HG02938 (cell line): ENCODE results near the gene PHKG2.
"Not testable (repeated sequence)": the region's sequence is repeated elsewhere in the genome, so short reads cannot be mapped to it uniquely, and the experiment has no call there.

ENCODE experiments used
- ATAC-seq: cut with Tn5 transposase; IDR thresholded peaks from one replicate; pipeline ENCODE4 v1.9.1; 2021; ENCODE audit warnings: mild to moderate bottlenecking, moderate library complexity; ENCODE audit not compliant: unreplicated experiment

PHKG2 gene

GRCh38 chr16:30747799-30748633 is at the start of gene PHKG2:
TSS of gene PHKG2 (plus strand) at chr16:30748425. CDS start at chr16:30748821, 396 bp downstream.
- ATAC-seq, result peak; percentile 96

DNA sequence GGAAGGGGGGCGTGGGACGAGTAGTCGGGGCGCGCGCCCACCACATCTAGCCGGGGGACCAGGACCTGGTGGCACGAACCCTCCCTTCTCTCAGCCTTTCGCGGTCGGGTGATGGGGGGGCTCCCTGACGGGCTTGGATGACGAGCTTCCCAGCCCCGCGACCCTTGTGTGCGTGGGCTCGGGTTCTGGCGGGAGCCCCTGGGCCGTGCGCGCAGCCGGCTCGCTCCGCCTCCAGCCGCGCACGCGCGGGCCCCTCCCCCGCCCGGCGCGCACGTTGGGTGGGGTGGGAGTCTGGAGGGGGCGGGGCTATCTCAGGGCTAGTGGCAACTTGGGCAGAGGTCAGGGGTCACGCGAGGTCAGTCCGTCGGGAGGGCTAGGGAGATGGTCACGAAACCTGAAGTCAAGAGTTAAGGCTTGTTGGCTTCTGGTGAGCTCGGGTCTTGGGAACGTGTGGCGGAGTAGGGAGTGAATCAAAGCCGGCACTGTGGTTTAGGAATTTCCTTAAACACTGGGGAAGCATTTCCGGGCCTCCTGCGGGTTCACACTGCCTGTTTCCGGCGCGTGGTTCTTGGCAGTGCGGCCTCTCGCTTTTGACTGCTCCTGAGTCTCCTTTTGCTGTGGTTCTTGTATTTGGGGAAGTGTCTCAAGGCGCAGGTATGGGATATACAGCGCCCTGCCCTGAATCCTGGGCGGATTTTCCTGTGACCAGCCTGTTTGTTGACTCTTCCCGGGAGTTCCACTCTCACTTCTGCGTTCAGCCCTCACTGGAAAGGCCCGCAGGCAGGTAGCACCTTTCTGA is 49.2 kb upstream of the PHKG2 start, which contains the start of gene SRCAP:
Gene SRCAP, plus strand, starts transcription at position 356 of the 799 bp plus-strand sequence. CDS start 1,654 bp downstream, outside the sequence.
- peak; percentile 11 for ATAC-seq

DNA sequence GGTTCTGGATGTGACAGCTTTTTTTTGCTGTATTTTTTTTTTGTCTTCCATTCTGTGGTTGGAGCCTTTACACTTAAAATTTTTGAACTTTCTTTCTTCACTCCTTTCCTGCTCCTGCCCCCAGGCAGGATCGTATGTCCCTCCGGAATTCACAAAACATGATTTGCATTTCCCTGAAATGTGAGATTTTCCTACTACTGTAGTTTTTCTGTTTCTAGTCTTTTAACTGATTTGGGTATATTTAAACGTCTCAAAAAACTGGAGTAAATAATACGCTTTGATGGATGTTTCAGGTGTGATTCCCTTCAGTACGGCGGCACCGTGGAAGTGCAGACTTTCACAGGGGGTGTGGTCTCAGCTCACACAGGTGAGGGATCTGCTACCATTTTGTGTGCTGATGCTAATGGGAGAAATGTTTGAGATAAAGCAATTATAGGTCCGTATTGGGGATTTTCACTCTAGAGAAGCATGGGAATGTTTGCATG is 48.6 kb upstream of the PHKG2 start:
- no peak for ATAC-seq

- ATAC-seq, result no peak
These were observed 47.7 kb upstream of the PHKG2 start for GRCh38 chr16:30700491-30700890.

DNA sequence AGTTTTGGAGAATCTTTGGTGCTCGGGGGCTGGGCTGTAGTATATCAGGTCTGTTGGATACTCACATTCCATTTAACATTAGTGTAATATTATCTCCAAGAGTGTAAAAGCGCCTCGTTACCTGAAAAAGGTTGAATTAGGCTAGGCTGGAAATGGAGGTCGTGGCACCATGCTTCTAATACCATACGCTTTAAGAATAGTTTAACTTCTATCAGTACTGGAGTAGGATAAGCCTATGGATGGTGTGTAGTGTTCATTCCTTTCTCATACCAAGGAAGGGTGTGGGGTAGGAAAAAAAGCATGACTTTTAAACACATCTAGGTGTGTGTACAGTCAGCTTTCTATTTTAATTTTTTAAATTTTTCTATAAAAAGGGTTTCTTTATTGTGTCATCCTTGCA is 47.3 kb upstream of the PHKG2 start:
- no peak for ATAC-seq

GRCh38 chr16:30703071-30703470 is 45.2 kb upstream of the PHKG2 start:
- not testable (repeated sequence) for ATAC-seq

DNA sequence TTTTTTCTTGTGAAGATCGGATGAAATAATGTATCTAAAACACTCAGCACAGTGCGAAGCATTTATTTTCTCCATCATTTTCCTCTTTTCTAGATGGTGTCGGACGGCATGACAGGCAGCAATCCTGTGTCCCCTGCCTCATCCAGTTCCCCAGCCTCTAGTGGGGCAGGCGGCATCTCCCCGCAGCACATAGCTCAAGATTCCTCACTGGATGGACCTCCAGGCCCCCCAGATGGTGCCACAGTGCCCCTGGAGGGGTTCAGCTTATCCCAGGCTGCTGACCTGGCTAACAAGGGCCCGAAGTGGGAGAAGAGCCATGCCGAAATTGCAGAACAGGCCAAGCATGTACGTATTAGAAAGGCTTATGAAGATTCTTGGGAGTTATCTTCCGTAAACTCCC is 44.3 kb upstream of the PHKG2 start:
- ATAC-seq, result no peak

GRCh38 chr16:30706046-30706445 is 42.2 kb upstream of the PHKG2 start:
- no peak for ATAC-seq

DNA sequence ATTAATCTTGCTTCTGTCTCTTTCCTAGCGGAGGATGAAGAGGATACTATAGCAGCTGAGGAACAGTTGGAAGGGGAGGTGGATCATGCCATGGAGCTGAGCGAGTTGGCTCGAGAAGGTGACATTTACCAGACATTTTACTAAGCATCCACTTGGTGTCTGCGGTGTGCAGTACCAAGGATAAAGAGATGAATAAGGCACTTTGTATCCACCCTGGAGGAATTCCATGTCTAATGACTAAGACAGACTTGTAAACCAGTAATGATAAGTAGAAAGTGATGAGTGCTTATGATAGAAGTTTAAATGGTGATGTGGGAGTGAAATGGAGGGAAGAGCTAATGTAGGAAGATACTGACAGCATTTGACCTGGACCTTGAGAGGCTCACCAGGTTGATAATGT is 37.3 kb upstream of the PHKG2 start:
- no peak for ATAC-seq

- no peak for ATAC-seq
These were observed 36.5 kb upstream of the PHKG2 start for GRCh38 chr16:30711712-30712111.

- no peak for ATAC-seq
These were observed 32.3 kb upstream of the PHKG2 start for GRCh38 chr16:30715750-30716445.

- no peak for ATAC-seq
These were observed 28.1 kb upstream of the PHKG2 start for GRCh38 chr16:30720086-30720485.

- ATAC-seq, result no peak
These were observed 27.5 kb upstream of the PHKG2 start for GRCh38 chr16:30720694-30721093.

DNA sequence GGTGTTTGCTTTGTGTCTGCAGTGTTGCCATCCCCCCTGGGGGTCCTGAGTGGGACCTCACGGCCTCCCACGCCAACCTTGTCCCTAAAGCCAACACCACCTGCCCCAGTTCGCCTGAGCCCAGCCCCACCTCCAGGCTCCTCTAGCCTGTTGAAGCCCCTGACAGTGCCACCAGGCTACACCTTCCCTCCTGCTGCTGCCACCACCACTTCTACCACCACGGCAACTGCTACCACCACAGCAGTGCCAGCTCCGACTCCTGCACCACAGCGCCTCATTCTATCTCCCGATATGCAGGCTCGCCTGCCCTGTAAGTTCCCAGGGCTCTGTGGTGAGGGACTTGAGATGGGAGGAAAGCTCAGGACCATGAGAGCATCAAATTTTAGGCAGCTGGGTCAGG is 27.1 kb upstream of the PHKG2 start:
- ATAC-seq, result no peak

- ATAC-seq, result no peak
These were observed 26.6 kb upstream of the PHKG2 start for GRCh38 chr16:30721606-30722005.

DNA sequence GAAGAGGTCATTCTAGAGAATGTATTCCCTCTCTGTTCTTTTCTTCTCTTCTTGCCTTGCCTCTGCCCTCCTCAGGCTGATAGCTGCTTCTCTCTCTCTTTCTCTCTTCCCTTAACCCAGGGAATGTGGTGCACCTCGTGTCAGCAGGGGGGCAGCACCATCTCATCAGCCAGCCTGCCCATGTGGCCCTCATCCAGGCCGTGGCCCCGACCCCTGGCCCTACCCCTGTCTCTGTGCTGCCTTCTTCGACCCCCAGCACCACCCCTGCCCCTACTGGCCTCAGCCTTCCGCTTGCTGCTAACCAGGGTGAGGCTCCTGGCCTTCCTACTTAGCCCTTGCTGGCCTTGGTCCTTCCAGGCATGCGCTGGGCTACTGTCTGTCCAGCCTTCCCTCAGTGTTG is 25.8 kb upstream of the PHKG2 start:
- ATAC-seq, result no peak

- ATAC-seq, result no peak
These were observed 25.3 kb upstream of the PHKG2 start for GRCh38 chr16:30722916-30723315.

DNA sequence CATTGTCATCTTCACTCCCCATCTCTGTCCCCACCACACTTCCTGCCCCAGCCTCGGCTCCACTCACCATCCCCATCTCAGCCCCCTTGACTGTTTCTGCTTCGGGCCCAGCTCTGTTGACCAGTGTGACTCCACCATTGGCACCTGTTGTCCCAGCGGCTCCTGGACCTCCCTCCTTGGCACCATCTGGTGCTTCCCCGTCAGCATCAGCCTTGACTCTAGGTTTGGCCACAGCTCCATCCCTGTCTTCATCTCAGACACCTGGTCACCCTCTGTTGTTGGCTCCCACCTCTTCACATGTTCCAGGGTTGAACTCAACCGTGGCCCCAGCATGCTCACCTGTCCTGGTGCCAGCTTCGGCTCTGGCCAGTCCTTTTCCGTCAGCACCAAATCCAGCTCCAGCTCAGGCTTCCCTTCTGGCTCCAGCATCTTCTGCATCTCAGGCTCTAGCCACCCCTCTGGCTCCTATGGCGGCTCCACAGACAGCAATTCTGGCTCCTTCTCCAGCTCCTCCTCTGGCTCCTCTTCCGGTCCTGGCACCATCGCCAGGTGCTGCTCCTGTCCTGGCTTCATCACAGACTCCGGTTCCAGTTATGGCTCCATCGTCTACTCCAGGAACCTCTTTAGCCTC is 24.4 kb upstream of the PHKG2 start:
- no peak for ATAC-seq

- no peak for ATAC-seq
These were observed 23.4 kb upstream of the PHKG2 start for GRCh38 chr16:30724641-30725417.

GRCh38 chr16:30725418-30725792 is 22.8 kb upstream of the PHKG2 start:
- no peak for ATAC-seq
